BLaER1 treated with 17β-estradiol and CSF1 and Interleukin-3, amounts not matched to agents 10 nM and 100 nM (cell line): ENCODE measurements around the gene STARD9.
A peak's percentile ranks its signal among the peaks of the same experiment; 100 is the strongest.

Experiments used
- H3K27ac ChIP-seq, 11 experiments: shearing (Covaris generic); formaldehyde crosslinking; 2 replicates each; pipeline ENCODE4 v1.8.1; 2022
- H3K27me3 ChIP-seq, 11 experiments: shearing (Covaris generic); formaldehyde crosslinking; 2 replicates each; pipeline ENCODE4 v1.8.1; 2022
- H3K36me3 ChIP-seq, 11 experiments: shearing (Covaris generic); formaldehyde crosslinking; 2 replicates each; pipeline ENCODE4 v1.8.1; 2022
- H3K4me1 ChIP-seq, 10 experiments: shearing (Covaris generic); formaldehyde crosslinking; 2 replicates each; pipeline ENCODE4 v1.8.1; 2022
- H3K4me2 ChIP-seq, 11 experiments: shearing (Covaris generic); formaldehyde crosslinking; 2 replicates each; pipeline ENCODE4 v1.8.1; 2022
- H3K4me3 ChIP-seq, 10 experiments: shearing (Covaris generic); formaldehyde crosslinking; 2 replicates each; pipeline ENCODE4 v1.8.1; 2022
- H3K9ac ChIP-seq, 11 experiments: shearing (Covaris generic); formaldehyde crosslinking; 2 replicates each; pipeline ENCODE4 v1.8.1; 2022
- H3K9me3 ChIP-seq, 11 experiments: shearing (Covaris generic); formaldehyde crosslinking; replicated peaks in 1 of 11; 2 replicates each; pipeline ENCODE4 v1.8.1; 2022
- H4K20me1 ChIP-seq, 11 experiments: shearing (Covaris generic); formaldehyde crosslinking; 2 replicates each; pipeline ENCODE4 v1.8.1; 2022
- Cebpa-rat ChIP-seq, 11 experiments: shearing (Covaris generic); IDR thresholded peaks; 2 replicates each; pipeline ENCODE4 v1.8.1; 2022

The STARD9 gene

DNA sequence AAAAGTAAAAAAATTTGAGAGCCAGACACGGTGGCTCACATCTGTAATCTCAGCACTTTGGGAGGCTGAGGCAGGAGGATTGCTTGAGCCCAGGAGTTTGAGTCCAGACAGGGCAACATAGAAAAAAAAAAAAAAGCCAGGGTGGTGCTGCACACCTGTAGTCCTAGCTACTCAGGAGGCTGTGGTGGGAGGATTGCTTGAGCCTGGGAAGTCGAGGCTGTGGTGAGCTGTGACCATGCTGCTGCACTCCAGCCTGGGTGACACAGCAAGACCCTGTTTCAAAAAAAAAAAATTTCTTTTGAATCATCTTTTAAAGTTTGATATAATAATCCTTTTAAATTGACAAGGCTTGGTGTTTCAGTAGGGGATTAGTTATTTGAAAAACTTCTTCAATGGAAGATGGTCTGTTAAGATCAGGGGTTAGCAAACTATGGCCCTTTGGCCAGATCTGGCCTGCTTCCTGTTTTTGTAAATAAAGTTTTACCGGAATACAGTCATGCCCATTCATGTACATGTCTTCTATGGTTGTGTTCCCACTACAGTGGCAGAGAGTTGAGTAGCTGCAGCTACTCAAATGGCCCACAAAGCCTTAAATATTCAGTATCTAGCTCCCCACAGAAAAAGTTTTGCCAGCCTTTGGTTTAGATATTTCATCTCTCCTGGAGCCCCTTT lies 132.6 kb downstream of the STARD9 start:
- Histone ChIP-seq H3K27me3 (no peaks in the 10 kb centered on the region), H3K9ac (no peak overlapping the region), H3K4me3 (no peak overlapping the region), H3K4me2 (no peak overlapping the region), H3K36me3 (peaks cover 0 to 36% (median 8%) of the 10 kb centered on the region in 11 experiments; a peak in 10 of 22 replicates), H3K9me3 (no peaks in the 10 kb centered on the region), H3K4me1 (no peaks in the 10 kb centered on the region), H4K20me1 (peaks cover 0 to 3% (median 0%) of the 10 kb centered on the region in 11 experiments; a peak in 1 of 22 replicates), H3K27ac (no peak overlapping the region)
- TF ChIP-seq Cebpa-rat (IDR thresholded peaks at IDR 0.05): no peak

DNA sequence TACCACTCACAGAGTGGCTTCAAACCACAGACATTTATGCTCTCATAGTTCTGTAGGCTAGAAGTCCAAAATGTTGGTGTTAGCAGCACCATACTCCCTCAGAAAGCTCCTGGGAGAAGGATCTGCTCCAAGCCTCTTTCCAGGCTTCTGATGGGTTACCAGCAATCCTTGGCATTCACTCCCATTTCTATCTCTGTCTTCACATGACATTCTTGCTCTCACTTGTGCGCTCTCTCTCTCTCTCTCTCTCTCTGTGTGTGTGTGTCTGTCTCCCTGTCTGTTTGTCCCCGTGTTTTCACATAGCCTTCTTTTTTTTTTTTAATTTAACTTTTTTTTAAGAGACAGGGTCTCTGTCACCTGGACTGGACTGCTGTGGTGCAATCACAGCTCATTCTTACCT lies 135.3 kb downstream of the STARD9 start:
- Histone ChIP-seq H3K4me1 (no peaks in the 10 kb centered on the region), H3K27ac (no peak overlapping the region), H3K4me3 (no peak overlapping the region), H3K36me3 (peaks cover 0 to 26% (median 3%) of the 10 kb centered on the region in 11 experiments; a peak in 10 of 22 replicates), H3K27me3 (no peaks in the 10 kb centered on the region), H3K9ac (no peak overlapping the region), H3K4me2 (no peak overlapping the region), H3K9me3 (no peaks in the 10 kb centered on the region), H4K20me1 (no peaks in the 10 kb centered on the region)
- no peak for TF ChIP-seq Cebpa-rat (IDR thresholded peaks at IDR 0.05)

- H3K4me1 ChIP-seq: no peaks in the 10 kb centered on the region
- H3K27ac ChIP-seq: no peak overlapping the region
- peaks cover 0 to 27% (median 2%) of the 10 kb centered on the region in 11 experiments; a peak in 11 of 22 replicates for H3K36me3 ChIP-seq
- no peaks in the 10 kb centered on the region for H4K20me1 ChIP-seq
- no peak overlapping the region for H3K4me2 ChIP-seq
- no peaks in the 10 kb centered on the region for H3K27me3 ChIP-seq
- H3K4me3 ChIP-seq: no peak overlapping the region
- TF ChIP-seq Cebpa-rat (IDR thresholded peaks at IDR 0.05): no peak
- H3K9ac ChIP-seq: no peak overlapping the region
- H3K9me3 ChIP-seq: no peaks in the 10 kb centered on the region
Measured at GRCh38 chr15:42711746-42712145, 136.3 kb downstream of the STARD9 start.

DNA sequence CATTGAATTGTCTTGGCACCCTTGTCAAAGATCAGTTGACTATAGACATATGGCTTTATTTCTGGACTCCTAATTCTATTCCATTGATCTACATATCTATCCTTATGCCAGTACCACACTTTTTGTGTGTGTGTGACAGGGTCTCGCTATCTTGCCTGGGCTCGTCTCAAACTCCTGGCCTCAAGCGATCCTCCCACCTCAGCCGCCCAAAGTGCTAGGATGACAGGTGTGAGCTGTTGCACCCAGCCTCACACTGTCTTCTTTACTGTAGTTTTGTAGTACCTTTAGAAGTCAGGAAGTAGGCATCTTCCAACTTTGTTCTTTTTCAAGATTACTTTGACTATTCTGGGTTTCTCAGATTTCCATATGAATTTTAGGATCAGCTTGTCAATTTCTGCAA lies 137.2 kb downstream of the STARD9 start:
- Histone ChIP-seq H3K4me3 (no peak overlapping the region), H3K27ac (no peak overlapping the region), H3K27me3 (no peaks in the 10 kb centered on the region), H4K20me1 (no peaks in the 10 kb centered on the region), H3K36me3 (peaks cover 0 to 35% (median 8%) of the 10 kb centered on the region in 11 experiments; a peak in 13 of 22 replicates), H3K9ac (no peak overlapping the region), H3K4me1 (no peaks in the 10 kb centered on the region), H3K9me3 (no peaks in the 10 kb centered on the region), H3K4me2 (no peak overlapping the region)
- no peak for TF ChIP-seq Cebpa-rat (IDR thresholded peaks at IDR 0.05)

DNA sequence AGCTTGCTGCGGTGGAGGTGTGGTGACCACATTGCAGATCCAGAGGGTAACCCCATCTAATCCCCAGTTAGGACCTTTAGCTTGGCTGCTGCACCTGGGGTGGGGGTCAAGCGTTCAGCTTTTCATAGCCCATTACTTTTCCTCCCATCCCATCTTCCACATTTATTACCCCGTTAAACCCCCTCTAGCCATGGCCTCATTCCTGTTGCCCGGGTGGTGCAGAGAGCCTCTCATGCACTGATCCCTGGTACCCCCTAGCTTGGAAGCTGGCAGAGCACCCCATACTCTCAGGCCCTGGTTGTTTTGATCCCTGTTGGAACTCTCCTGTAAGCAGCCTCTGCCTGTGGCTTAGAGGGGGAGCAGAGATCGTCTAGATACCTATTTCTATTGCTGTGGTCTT lies 140.7 kb downstream of the STARD9 start:
- H3K36me3 ChIP-seq: peaks cover 27 to 51% (median 41%) of the 10 kb centered on the region in 11 experiments
- H3K9me3 ChIP-seq: no peaks in the 10 kb centered on the region
- peaks cover 0 to 5% (median 0%) of the 10 kb centered on the region in 11 experiments; a peak in 3 of 22 replicates for H4K20me1 ChIP-seq
- H3K4me3 ChIP-seq: no peak overlapping the region
- H3K9ac ChIP-seq: no peak overlapping the region
- TF ChIP-seq Cebpa-rat (IDR thresholded peaks at IDR 0.05): no peak
- H3K4me2 ChIP-seq: no peak overlapping the region
- no peak overlapping the region for H3K27ac ChIP-seq
- no peaks in the 10 kb centered on the region for H3K27me3 ChIP-seq
- H3K4me1 ChIP-seq: peaks cover 0 to 12% (median 0%) of the 10 kb centered on the region in 10 experiments; a peak in 4 of 20 replicates

DNA sequence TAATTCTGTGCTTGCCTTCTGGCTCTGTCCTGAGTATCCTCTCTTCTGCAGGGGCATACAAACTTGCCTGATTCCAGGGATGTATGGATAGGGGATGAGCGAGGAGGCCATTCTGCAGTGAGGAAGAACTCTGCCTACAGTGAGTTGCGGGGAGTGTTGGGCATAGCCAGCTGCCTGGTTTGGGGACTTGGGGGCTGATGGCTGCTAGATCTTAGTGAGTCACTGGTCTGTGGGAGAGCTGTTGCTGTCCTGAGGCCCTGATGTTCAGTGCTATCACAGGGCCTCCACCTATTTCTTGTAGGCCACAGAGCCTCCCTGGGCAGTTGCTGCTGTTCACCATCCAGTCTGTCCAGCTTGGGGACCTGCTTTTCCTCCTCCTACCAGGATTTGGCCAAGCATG lies 141.2 kb downstream of the STARD9 start:
- Histone ChIP-seq H3K4me3 (no peak overlapping the region), H3K4me2 (no peak overlapping the region), H3K36me3 (peaks cover 28 to 52% (median 41%) of the 10 kb centered on the region in 11 experiments), H3K9me3 (no peaks in the 10 kb centered on the region), H4K20me1 (peaks cover 0 to 5% (median 0%) of the 10 kb centered on the region in 11 experiments; a peak in 3 of 22 replicates), H3K27ac (no peak overlapping the region), H3K9ac (no peak overlapping the region), H3K4me1 (peaks cover 0 to 14% (median 0%) of the 10 kb centered on the region in 10 experiments; a peak in 5 of 20 replicates), H3K27me3 (no peaks in the 10 kb centered on the region)
- no peak for TF ChIP-seq Cebpa-rat (IDR thresholded peaks at IDR 0.05)

- Histone ChIP-seq H3K27me3 (no peaks in the 10 kb centered on the region), H4K20me1 (peaks cover 0 to 12% (median 0%) of the 10 kb centered on the region in 11 experiments; a peak in 8 of 22 replicates), H3K4me2 (no peak overlapping the region), H3K4me1 (peaks cover 0 to 21% (median 0%) of the 10 kb centered on the region in 10 experiments; a peak in 6 of 20 replicates), H3K27ac (0 out of 22 replicates have a peak overlapping the region, but pooled peaks of 1 of the 11 experiments have one; percentile 9), H3K9ac (no peak overlapping the region), H3K4me3 (no peak overlapping the region), H3K36me3 (peaks cover 51 to 76% (median 65%) of the 10 kb centered on the region in 11 experiments), H3K9me3 (no peaks in the 10 kb centered on the region)
- no peak for TF ChIP-seq Cebpa-rat (IDR thresholded peaks at IDR 0.05)
Measured at GRCh38 chr15:42719043-42719442, 143.6 kb downstream of the STARD9 start.

DNA sequence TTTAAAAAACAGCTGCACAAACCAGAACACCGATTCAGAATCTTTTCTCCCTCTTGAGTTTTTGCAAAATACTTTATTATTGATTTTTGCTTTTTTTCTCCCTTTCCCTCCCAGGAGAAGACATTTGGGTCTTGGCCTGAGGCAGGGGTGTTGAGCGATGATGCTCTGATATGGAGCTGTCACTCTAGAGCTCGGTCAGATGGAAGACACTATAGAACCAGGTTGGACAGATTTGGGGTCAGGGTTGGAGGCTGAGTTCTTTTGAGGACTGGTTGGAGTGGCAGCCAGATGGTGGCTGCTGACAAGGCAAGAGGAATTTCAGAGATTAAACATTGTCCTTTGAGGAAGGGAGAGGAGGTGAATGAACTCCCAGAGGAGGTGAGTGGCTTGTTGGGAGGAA lies 144.7 kb downstream of the STARD9 start:
- H3K27ac ChIP-seq: no peak overlapping the region
- H3K4me3 ChIP-seq: no peak overlapping the region
- no peak for TF ChIP-seq Cebpa-rat (IDR thresholded peaks at IDR 0.05)
- peaks cover 62 to 87% (median 75%) of the 10 kb centered on the region in 11 experiments for H3K36me3 ChIP-seq
- H3K9ac ChIP-seq: no peak overlapping the region
- H4K20me1 ChIP-seq: peaks cover 0 to 15% (median 3%) of the 10 kb centered on the region in 11 experiments; a peak in 9 of 22 replicates
- H3K4me1 ChIP-seq: peaks cover 0 to 21% (median 0%) of the 10 kb centered on the region in 10 experiments; a peak in 6 of 20 replicates
- H3K9me3 ChIP-seq: no peaks in the 10 kb centered on the region
- H3K27me3 ChIP-seq: no peaks in the 10 kb centered on the region
- H3K4me2 ChIP-seq: no peak overlapping the region

GRCh38 chr15:42721016-42721415 lies 145.6 kb downstream of the STARD9 start:
- H3K36me3 ChIP-seq: peaks cover 71 to 96% (median 85%) of the 10 kb centered on the region in 11 experiments

More at GRCh38 chr15:42721016-42721415, 145.6 kb downstream of the STARD9 start:
- no peak for TF ChIP-seq Cebpa-rat (IDR thresholded peaks at IDR 0.05)
- peaks cover 0 to 21% (median 0%) of the 10 kb centered on the region in 10 experiments; a peak in 6 of 20 replicates for H3K4me1 ChIP-seq
- H3K27ac ChIP-seq: no peak overlapping the region
- H4K20me1 ChIP-seq: peaks cover 0 to 19% (median 5%) of the 10 kb centered on the region in 11 experiments; a peak in 9 of 22 replicates
- no peaks in the 10 kb centered on the region for H3K27me3 ChIP-seq
- H3K4me2 ChIP-seq: no peak overlapping the region
- H3K9ac ChIP-seq: no peak overlapping the region
- H3K9me3 ChIP-seq: no peaks in the 10 kb centered on the region
- H3K4me3 ChIP-seq: no peak overlapping the region
